Measurements from ENCODE around the gene TAF11.
"Not testable (repeated sequence)": the region's sequence is repeated elsewhere in the genome, so short reads cannot be mapped to it uniquely, and the experiment has no call there.

The TAF11 gene, protein sequence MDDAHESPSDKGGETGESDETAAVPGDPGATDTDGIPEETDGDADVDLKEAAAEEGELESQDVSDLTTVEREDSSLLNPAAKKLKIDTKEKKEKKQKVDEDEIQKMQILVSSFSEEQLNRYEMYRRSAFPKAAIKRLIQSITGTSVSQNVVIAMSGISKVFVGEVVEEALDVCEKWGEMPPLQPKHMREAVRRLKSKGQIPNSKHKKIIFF

DNA sequence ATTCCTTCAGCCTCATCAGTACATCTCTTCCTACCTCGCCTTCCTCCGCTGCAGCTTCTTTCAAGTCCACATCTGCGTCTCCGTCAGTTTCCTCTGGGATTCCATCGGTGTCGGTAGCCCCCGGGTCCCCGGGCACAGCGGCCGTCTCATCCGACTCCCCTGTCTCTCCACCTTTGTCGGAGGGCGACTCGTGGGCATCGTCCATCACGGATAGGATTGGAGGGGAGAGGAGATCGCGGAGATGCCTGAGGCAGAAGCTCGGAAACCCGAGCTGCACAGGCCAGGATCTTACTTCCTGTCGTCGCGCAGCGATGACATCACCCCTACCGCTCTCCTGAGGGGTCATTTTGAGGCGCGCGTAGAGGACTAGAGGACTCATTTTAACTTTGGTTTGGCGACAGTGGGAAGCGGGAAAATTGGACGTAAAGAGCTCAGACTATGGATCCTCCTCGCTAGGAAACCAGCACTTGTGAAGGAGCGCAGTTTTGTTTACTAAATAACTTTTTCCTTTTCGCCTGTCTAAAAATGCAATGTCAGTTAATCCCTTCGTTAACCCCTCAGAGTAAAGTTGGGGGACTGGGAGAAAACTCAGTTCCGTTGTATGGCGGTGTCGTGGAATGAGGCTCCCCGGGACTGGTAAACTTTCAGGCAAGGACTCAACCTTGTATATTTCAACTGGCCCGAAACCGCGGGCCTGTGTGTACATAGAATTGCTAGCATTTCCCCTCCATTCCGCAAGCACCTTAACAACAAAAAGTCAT, at the start of gene TAF11:
TAF11 (minus strand) TSS at position 290 of the 761 bp plus-strand sequence; CDS start at position 205, 85 bp downstream.
- DNase-seq: peak; percentile 92

DNA sequence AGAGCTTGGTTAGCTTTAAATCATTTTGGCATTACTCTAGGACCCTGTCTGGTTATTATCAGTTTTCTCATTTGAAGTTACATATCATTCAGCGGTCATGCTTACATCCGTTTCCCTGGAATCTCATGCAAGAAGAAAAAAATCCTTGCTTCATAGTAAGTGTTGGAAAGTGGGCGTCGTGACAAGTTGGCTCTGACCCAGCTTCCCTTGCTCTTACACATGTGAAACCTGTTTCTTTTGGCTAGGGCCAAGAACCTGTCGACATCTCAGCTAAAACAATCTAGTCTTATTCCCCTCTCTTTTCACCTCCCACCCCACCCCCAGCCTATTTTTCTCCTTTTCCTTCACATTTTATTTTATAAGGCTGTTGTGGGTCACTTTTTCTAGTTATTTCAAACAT, 46.7 kb upstream of the TAF11 start:
- no peak for DNase-seq

DNA sequence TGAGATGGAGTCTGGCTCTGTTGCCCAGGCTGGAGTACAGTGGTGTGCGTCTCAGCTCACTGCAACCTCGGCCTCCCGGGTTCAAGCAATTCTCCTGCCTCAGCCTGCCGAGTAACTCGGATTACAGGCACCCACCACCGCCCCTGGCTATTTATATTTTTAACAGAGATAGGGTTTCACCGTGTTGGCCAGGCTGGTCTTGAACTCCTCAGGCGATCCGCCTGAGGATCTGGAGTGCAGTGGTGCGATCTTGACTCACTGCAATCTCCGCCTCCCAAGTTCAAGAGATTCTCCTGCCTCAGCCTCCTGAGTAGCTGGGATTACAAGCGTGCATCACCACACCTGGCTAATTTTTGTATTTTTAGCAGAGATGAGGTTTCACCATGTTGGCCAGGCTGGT, 44.4 kb upstream of the TAF11 start:
- DNase-seq: not testable (repeated sequence)

DNA sequence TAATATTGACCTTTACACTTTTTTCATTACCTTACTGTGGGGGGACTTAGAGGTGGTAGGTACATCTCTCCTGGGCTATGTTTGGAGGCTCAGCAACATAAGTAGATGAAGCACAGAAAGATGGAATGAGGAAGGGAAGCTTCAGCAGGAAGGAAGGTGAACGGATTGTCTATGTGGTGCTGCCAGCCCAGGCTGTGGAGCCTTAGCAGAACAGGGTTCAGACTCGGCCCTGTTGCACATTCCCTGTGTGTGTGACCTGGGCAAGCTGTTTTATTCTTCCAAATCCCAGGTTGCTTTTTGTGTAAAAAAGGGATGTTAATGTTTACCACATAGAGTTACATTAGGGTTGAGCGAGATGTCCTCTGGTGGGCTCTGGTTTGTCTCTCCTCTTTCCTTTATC, 42.4 kb upstream of the TAF11 start:
- DNase-seq: no peak

DNA sequence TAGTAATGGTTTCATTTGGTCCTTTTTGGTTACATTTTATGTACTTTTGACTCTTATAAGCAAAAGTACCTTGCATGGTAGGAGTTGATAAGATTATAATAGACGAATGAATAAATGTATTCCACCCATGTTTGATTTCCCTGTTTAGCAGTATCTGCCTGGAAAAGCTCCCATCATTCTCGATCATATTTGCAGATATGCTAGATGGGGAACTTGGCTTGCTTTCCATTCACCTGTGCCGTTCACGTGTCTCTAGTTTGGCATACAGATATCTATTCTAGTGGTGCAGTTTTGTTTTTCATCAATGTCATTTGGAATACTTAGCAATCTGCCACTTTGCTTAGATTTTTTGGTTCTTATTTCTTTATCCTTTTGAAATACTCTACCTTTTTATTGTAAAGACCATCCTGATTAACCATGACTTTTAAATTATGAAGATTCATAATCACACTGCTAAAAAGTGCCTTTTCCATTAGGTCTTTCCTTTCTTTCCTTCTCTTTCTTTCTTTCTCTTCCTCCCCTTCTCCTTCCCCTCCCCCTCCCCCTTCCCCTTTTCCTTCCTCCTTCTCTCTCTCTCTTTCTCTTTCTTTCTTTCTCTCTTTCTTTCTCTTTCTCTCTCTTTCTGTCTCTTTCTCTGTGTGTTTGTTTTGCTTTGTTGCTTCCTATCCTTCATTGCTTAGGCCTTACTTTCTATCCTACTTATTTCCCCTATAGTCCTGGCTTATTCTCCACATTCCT, 41.6 kb upstream of the TAF11 start:
- DNase-seq: no peak

DNA sequence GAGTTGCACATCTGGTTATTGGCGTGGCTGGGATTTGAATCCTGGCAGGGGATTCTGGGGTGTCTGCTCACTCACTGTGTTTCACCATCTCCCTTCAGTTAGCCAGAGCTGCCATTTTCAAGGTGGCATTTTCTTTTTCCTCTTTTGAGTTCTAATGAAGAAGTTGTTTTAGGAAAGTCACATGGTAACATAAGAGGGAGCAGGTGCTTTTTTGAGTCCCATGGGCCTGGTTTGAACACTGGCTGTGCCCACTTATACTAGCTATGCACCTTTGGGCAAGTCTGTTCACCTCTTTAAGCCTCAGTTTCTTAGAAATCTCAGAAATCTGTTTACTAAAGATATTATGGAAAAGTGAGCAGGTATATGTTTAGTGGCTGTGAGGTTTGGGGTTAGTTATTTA, 40.9 kb upstream of the TAF11 start:
- no peak for DNase-seq

DNA sequence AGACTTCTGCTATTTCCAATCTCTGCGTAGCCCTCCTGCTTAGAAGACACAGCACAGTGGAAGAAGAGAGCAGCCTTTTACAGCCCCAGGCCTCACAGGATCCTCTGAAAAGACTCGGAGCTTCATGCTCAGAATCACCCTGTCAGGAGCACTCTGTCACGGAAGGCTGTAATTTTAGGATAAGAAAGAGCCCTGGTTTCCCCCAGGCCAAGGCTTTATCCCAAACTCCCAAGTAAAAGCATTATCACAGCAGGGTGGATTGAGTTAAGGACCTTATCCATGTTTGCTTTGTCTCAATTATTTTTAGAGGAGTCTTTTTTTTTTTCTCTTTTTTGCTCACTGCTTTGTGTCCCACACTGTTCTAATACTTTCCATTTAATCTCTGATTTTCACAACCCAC, 40.4 kb upstream of the TAF11 start:
- no peak for DNase-seq

DNA sequence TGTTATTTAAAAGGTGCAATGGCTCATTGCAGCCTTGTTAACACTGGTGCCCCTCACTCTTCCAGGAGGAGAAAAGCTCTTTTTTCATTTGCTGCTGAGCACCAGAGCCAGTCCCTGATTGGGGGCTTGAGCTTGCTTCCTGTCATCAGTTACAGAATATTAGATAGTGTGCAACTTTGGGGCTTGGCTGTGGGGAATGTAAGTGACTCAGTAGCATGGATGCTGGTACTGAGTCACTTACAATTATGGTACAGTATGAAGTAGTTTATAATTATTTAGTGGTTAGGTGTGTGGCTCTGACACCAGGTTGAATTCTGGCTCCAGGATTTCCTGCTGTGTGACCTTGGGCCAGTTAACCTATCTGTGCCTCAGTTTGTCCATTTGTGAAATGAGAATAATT, 38.8 kb upstream of the TAF11 start:
- no peak for DNase-seq

DNA sequence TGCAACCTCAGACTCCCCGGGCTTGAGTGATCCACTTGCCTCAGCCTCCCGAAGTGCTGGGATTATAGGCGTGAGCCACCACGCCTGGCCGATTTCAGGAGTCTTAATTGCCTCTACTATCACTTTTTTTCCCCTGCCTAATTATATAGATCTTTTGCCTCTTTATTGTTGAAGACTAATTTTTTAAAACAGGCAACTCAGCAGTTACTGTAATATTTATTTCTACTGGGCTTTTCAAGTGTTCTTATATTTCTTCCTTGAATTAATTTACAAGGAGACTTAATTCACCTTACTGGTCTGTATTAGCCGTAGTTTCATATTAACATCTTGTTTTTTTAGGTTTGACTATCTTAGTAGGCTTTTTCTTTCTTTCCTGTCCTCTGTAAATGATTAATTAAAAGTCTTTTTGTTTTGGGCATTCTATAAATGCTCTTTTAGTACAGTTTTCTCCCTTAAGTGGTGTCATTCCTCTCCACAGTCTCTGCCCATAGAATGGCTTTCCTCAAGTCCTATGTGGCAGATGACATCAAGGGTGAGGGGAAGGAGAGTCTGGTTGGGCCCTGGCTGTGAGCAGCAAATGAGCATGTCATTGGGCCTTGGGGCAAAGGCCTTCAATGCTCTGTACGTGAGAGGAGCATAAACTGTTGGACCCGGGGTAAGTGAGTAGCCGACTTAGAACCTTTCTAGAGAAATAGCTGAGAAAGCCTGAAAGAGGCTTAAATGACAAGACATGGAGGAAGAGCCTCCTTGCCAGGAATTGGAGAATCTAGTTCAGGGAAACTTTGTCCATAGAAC, 37.2 kb upstream of the TAF11 start:
- DNase-seq: no peak

DNA sequence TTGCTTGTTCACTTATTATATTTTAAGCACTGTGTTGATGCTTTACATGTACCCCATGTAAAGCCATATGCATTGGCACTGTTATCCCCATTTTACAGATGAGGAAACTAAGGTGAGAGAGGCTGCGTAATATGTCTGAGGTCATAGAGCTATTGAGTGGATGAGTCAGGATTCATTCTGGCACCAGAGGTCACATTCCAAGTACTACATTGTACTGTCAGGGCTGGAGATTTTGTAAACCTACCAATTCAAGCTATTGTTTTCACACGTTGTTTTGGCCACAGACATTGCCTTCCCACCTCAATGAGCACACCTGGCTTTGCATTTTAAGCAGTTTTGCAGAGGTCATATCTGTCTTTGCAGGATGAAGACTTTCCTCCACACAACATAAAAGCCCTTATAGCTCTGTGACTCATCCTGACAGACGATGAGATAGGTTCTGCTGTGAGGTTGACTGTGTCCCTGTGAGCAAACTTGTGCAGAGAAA, 34.4 kb upstream of the TAF11 start:
- DNase-seq: no peak

DNA sequence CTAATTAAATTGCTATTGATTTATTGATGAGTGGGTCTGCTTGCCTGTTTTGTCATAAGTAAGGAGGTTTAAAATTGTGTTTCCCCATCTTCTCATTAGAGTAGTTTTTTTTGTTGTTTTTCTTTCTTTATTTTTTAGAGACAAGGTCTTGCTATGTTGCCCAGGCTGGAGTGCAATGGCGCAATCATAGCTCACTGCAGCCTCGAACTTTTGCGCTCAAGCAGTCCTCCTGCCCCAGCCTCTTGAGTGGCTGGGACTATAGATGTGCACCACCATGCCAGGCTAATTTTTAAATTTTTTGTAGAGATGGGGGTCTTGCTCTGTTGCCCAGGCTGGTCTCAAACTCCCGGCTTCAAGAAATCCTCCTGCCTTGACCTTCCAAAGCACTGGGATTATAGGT, 32.3 kb upstream of the TAF11 start:
- no peak for DNase-seq

DNA sequence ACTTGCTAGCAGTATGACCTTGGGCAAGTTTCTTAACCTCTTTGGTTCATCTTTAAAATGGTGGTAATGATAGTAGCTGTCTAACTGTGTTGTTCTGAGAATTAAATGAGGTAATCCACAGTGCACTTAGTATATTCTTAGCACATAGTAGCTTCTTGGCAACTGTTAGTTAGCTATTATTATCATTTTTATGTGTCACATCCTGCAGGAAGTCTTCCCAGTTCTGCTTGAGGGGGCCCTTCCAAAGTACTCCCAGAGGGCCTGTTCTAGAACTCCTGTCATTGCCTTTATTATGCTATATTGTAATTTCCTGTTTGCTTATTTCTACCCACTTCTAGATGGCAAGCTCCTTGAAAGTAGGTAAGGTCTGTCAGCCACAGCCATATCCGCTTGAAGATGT, 31.8 kb upstream of the TAF11 start:
- DNase-seq: no peak

DNA sequence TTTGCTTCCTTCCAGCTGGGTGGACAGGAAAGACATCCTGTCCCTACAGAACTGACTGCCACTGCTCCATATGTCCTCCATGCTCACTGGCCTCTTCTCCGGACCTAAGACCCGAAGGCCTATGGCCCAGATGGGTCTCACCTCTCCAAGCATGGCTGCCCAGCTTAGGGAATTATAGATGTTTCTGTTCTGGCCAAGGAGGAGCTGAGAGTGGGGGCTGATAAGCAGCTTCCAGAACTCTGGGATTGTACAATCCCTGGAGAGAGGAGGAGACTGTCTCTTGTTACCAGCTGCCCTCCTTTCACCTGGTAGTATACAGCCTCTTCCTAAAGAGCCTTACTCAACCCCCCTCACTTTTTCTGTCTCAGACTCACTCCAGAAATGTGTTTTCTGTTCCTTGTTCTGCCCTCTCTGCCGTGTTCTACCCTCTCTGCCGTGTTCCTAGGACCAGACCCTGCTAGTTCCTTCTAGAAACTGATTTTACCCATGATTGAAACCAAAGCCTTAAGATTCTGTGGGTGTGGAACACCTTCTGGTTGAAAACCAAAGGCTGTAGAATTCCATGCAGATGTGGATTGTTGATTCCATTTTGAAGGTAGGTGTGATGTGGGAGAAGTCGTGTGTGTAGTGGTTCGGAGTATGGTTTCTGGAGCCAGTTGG, 29.9 kb upstream of the TAF11 start:
- no peak for DNase-seq

DNA sequence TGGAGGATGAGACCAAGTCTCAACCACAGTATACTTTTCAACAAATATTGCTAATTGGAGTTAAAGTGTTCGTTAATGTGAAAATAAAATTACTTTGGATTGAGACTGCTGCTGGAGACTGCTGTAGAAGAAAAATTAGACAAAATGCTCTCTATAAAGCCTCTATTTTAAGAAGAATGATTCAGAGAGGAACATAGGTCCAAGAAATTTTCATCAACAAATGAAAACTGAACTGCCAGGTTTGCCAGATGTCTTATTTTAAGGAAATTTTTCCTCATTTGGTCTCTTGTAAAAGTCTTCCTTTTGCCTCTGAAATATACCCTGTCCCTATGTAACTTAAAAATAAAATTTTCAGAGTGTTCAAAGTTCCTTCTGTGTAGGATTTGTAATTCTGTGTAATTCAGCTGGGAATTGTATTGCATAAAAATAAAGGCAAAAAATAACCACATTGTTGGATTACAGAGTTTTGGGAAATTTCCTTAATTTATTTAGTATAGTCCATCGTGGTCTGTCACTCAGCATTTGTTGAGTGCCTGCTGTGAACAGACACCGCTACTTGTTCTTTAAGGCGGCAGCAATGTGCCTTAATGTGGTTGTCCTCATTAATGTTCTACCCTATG, 28.6 kb upstream of the TAF11 start:
- DNase-seq: no peak

DNA sequence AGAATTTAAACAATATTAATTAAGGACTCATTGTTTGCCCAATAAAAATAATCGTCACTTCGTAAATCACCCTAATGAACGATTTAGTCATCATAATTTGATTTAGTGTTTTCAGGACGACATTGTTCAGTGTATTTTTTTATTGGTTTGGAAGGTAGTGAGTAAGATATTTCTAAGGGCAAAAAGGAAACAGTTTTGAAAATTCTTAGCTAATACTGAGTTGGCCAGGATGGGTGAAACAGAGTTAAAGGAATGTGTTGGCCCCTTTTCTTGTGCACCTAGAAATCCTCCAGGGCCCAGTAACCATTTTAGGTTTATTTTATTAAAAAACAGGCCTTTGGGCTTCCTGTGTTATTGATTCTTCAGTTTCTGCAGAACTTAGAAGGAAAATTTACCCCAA, 26.5 kb upstream of the TAF11 start:
- DNase-seq: no peak

DNA sequence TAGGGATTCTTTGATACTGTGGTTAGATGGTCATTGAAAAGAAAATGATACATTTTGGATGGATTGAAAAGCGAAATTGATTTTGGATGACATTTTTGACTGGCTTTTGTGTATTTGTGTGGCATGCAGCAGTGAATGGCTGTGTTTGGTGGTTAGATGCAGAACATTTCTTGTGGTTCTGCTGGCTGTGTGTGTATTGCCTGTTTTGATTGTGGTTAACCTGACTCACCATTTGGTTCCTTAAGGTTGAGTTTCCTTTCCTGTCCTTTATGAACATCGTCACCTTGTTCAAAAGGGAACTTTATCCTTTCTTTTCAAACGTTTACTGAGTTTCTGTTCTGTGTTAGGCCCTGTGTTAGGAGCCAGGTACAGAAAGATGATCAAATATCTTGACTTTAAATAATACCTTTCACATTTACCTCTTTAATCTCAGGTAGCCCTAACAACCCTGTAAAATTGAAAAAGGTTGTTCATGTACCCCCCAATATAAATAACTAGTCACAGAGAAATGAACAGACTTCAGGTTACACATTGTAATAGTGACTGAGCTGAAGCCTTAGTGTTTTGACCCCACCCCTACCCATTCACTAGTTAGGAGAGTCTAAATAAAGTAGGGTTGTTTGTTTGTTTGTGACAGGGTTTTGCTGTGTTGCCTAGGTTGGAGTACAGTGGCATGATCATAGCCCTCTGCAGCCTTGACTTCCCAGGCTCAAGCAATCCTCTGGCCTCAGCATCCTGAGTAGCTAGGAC, 25.0 kb upstream of the TAF11 start:
- DNase-seq: peak; percentile 55

DNA sequence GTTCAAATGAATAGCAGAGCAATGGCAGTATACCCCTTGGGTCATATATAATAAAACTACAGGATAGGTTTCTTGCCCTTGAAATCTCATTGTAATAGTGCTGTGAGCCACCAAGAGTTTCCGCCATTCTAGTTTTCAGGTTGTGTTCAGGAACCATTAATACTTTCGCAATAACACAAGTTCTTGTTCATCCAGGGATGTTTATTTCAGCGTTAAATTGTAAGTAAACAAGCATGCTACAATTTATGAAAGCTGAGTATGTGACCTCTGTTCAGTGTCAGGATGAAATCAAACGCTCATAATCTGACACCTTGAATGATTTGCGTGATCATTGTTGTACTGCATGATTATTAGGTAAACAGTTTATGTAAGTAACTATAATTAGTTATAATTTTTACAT, 24.0 kb upstream of the TAF11 start:
- no peak for DNase-seq

DNA sequence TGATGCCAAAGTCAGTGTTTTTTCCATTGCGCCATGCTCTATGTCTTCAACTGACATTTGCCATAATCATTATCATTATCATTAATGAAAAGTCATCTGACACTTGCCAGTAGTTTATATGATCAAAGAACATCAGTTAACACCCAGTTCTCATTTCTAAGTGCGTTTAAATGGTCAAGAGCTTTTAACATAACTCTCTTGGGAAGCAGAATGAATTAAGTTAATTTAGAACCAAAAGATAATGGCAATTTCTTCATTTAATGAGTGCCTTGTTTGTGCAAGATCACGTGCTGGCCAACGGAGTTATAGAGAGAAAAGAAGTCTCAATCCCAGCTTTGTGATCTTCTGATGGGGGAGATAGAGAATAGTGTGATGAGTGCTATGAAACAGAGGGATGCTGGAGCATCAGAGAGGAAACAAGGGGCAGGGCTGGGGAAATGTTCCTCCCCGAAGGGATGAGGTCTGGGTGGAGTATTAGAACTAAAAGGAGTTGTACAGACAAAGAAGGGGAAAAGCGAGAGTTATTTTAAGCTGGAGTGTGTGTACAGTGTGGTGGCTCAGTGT, 21.6 kb upstream of the TAF11 start:
- DNase-seq: no peak

DNA sequence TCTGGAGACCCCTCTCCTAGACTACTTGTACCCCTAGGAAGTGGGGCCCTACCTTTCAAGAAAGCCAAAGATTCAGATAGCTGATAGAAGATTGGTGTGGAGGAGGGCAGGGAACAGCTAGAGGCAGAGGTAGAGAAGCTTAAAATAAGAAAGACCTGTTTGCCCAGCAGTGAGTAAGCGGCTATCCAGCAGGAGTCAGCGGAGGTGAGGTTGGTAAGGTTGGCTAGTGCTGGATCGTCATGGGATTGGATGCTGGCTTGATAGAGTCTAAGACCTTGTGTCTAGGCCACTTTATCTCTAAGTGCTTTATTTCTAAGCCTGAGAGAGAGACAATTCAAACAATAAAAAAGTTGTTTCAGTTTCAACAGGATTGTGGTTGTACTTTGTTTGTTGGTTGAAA, 20.4 kb upstream of the TAF11 start:
- DNase-seq: no peak

DNA sequence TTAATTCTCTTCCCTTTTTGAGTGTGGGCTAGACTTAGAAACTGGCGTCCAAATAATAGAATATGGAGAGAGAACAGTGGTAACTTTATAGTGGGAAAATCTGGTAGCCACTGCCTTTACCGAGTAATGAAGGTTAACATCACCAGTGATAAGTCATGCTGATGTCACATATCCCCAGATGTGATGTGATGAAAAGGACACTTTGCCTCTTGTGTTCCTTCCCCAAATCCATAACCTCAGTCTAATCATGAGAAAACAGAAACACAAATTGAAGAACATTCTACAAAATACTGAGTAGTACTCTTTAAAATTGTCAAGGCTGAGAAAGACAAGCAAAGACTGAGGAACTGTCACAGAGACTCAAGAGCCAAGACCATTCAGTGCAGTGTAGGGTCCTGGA, 19.0 kb upstream of the TAF11 start:
- no peak for DNase-seq

Data from CD4-positive, alpha-beta T cell treated with Interleukin-17A for 1 hour (primary cell).